GM23248 (cell line): ENCODE results near the gene SNX14. TPM values are rescaled to one million over a fixed set of nuclear protein-coding genes. Genes with fewer than 3 reads are reported as not detected.

ENCODE experiments used
- DNase-seq: peaks from one replicate; pipeline ENCODE4 v3.0.0-alpha.2; 2015
- H2AFZ ChIP-seq: fragments of 200-600 bp; sonication (generic); 2 replicates; pipeline ENCODE4 v1.6.1; 2016; ENCODE audit warnings: antibody characterized with exemption
- H3F3A ChIP-seq: fragments of 200-600 bp; sonication (generic); 2 replicates; pipeline ENCODE4 v1.6.1; 2016; ENCODE audit warnings: mild to moderate bottlenecking, antibody characterized with exemption, mixed run types; ENCODE audit not compliant: insufficient read depth
- H3K27ac ChIP-seq: fragments of 200-600 bp; sonication (generic); 2 replicates; pipeline ENCODE4 v1.5.1; 2016; ENCODE audit warnings: mild to moderate bottlenecking
- H3K27me3 ChIP-seq: fragments of 200-600 bp; sonication (generic); replicated peaks from 2 replicates; pipeline ENCODE4 v1.6.1; 2016; ENCODE audit warnings: mild to moderate bottlenecking; ENCODE audit not compliant: insufficient read depth
- H3K36me3 ChIP-seq: fragments of 200-600 bp; sonication (generic); 2 replicates; pipeline ENCODE4 v1.6.1; 2016; ENCODE audit warnings: low read depth, mild to moderate bottlenecking
- H3K4me1 ChIP-seq: fragments of 200-600 bp; sonication (generic); 2 replicates; pipeline ENCODE4 v1.6.1; 2016; ENCODE audit warnings: mild to moderate bottlenecking; ENCODE audit not compliant: insufficient read depth
- H3K4me2 ChIP-seq: fragments of 200-600 bp; sonication (generic); one replicate; pipeline ENCODE4 v1.6.1; 2016; ENCODE audit warnings: mild to moderate bottlenecking; ENCODE audit not compliant: unreplicated experiment
- H3K4me3 ChIP-seq: fragments of 200-600 bp; sonication (generic); 2 replicates; pipeline ENCODE4 v1.5.1; 2016; ENCODE audit warnings: mild to moderate bottlenecking
- H3K79me2 ChIP-seq: fragments of 200-600 bp; sonication (generic); 2 replicates; pipeline ENCODE4 v1.6.1; 2016; ENCODE audit warnings: mild to moderate bottlenecking; ENCODE audit not compliant: insufficient read depth
- H3K9ac ChIP-seq: fragments of 200-600 bp; sonication (generic); 2 replicates; pipeline ENCODE4 v1.6.1; 2016; ENCODE audit warnings: mild to moderate bottlenecking
- H3K9me2 ChIP-seq: fragments of 200-600 bp; sonication (generic); 2 replicates; pipeline ENCODE4 v1.6.1; 2016; ENCODE audit warnings: mixed run types, mild to moderate bottlenecking, moderate library complexity; ENCODE audit not compliant: insufficient read depth
- H3K9me3 ChIP-seq: fragments of 200-600 bp; sonication (generic); one replicate; pipeline ENCODE4 v1.6.1; 2017; ENCODE audit warnings: low read depth
- H4K20me1 ChIP-seq: fragments of 200-600 bp; sonication (generic); 2 replicates; pipeline ENCODE4 v1.6.0; 2016; ENCODE audit not compliant: insufficient read depth
- EZH2 ChIP-seq: fragments of 200-600 bp; sonication (generic); IDR thresholded peaks from 2 replicates; pipeline ENCODE4 v1.6.1; 2018; ENCODE audit warnings: antibody characterized with exemption, mild to moderate bottlenecking; ENCODE audit not compliant: insufficient read depth, poor library complexity, severe bottlenecking
- EZH2phosphoT487 ChIP-seq: fragments of 200-600 bp; sonication (generic); IDR thresholded peaks from 2 replicates; pipeline ENCODE4 v1.6.1; 2018; ENCODE audit warnings: antibody characterized with exemption, moderate library complexity, mild to moderate bottlenecking, low read depth; ENCODE audit not compliant: insufficient read depth
- WGBS, 2 experiments: methylation state at CpG; one replicate each; pipeline ENCODE4 v1.1.6; 2015 to 2017; ENCODE audit warnings: low lambda C conversion rate in 2 of 2, low coverage in 1 of 2; ENCODE audit errors: missing lambda C conversion rate in 2 of 2; 5-methylcytosine and 5-hydroxymethylcytosine counted together
- in situ Hi-C: fragments of 300-500 bp; cut with MboI; formaldehyde crosslinking; loops from 2 replicates; pipeline ENCODE4 v1.15.0; 2020
- polyA plus RNA-seq: library from polyadenylated mRNA; unstranded; fragments of >200 nt; fragmentation: Nextera tagmentation; extraction: Ambion mirVana; gene quantifications from 2 replicates; pipeline ENCODE4 v1.2.1, GENCODE V29; 2016
- total RNA-seq: library from RNA; depleted of rRNA; stranded (reverse); fragments of >200 nt; shearing (Covaris generic); gene quantifications from 2 replicates; pipeline ENCODE4 v1.2.3, GENCODE V29; 2014

The SNX14 gene
- total and polyA plus RNA-seq, 2 experiments from 2014 or later: 68.3 to 72.4 TPM

- Histone ChIP-seq H3K79me2 (no peaks in the 10 kb centered on the region), H3K9me2 (no peaks in the 10 kb centered on the region), H3K9ac (no peak overlapping the region), H3F3A (peaks cover 78% of the 10 kb centered on the region), H3K36me3 (peaks cover 56% of the 10 kb centered on the region), H3K4me1 (peaks cover 14% of the 10 kb centered on the region), H3K4me2 (no peak overlapping the region), H3K27me3 (no peaks in the 10 kb centered on the region), H3K9me3 (no peaks in the 10 kb centered on the region), H4K20me1 (no peaks in the 10 kb centered on the region), H2AFZ (no peak overlapping the region), H3K4me3 (no peak overlapping the region), H3K27ac (0 out of 2 replicates have a peak overlapping the region, but pooled peaks have one; percentile 12)
- in situ Hi-C loops: loop anchor here (25.0 kb wide), 1 partner anchor 733 kb away; the partner anchor contains the start of gene TBX18
- TF ChIP-seq EZH2 (no peak), EZH2phosphoT487 (no peak)
- peak; percentile 67 for DNase-seq
- WGBS, 2 experiments: 57% methylated on average over 5 of the region's 5 CpGs
Observed at GRCh38 chr6:85494547-85495536, 98.8 kb downstream of the SNX14 start.

- H3K79me2 ChIP-seq: no peaks in the 10 kb centered on the region
- WGBS, 2 experiments: 98 to 100% methylated on average over 1 of the region's 1 CpG
Observed at GRCh38 chr6:85493389-85493788, 100.3 kb downstream of the SNX14 start.

GRCh38 chr6:85490516-85491248 lies 103.0 kb downstream of the SNX14 start:
- peaks cover 14% of the 10 kb centered on the region for H3K4me1 ChIP-seq
- 80 to 84% methylated on average over 6 of the region's 6 CpGs for WGBS, 2 experiments
- TF ChIP-seq EZH2phosphoT487 (no peak), EZH2 (no peak)
- H3K27ac ChIP-seq: no peak overlapping the region
- H3K9ac ChIP-seq: no peak overlapping the region
- no peak overlapping the region for H2AFZ ChIP-seq
- no peak overlapping the region for H3K4me3 ChIP-seq
- no peaks in the 10 kb centered on the region for H3K9me2 ChIP-seq
- H3K36me3 ChIP-seq: peaks cover 72% of the 10 kb centered on the region
- peak; percentile 38 for DNase-seq
- peaks cover 60% of the 10 kb centered on the region for H3F3A ChIP-seq
- H4K20me1 ChIP-seq: no peaks in the 10 kb centered on the region
- no peaks in the 10 kb centered on the region for H3K9me3 ChIP-seq
- no peaks in the 10 kb centered on the region for H3K79me2 ChIP-seq
- in situ Hi-C loops: loop anchor here (25.0 kb wide), 1 partner anchor 728 kb away; the partner anchor contains the start of gene TBX18
- H3K4me2 ChIP-seq: no peak overlapping the region
- no peaks in the 10 kb centered on the region for H3K27me3 ChIP-seq

More at GRCh38 chr6:85493389-85493788, 100.3 kb downstream of the SNX14 start:
- Histone ChIP-seq H3K27ac (no peak overlapping the region), H4K20me1 (no peaks in the 10 kb centered on the region), H3K4me1 (peaks cover 14% of the 10 kb centered on the region), H3K9me3 (no peaks in the 10 kb centered on the region), H3K27me3 (no peaks in the 10 kb centered on the region), H3F3A (peaks cover 79% of the 10 kb centered on the region), H3K4me3 (no peak overlapping the region), H3K9me2 (no peaks in the 10 kb centered on the region), H3K36me3 (peaks cover 60% of the 10 kb centered on the region), H2AFZ (no peak overlapping the region), H3K4me2 (no peak overlapping the region), H3K9ac (no peak overlapping the region)
- TF ChIP-seq EZH2: no peak
- no peak for TF ChIP-seq EZH2phosphoT487
- in situ Hi-C loops: loop anchor here (25.0 kb wide), 1 partner anchor 731 kb away; the partner anchor contains the start of gene TBX18
- DNase-seq: no peak

GRCh38 chr6:85484948-85485347 lies 108.7 kb downstream of the SNX14 start:
- Histone ChIP-seq H3K9ac (no peak overlapping the region), H3K4me2 (no peak overlapping the region), H3K79me2 (peaks cover 10% of the 10 kb centered on the region), H2AFZ (no peak overlapping the region), H3K4me1 (peaks cover 25% of the 10 kb centered on the region), H3K36me3 (peaks cover 33% of the 10 kb centered on the region), H4K20me1 (no peaks in the 10 kb centered on the region), H3K4me3 (no peak overlapping the region), H3K9me3 (no peaks in the 10 kb centered on the region), H3K27ac (no peak overlapping the region), H3K9me2 (no peaks in the 10 kb centered on the region), H3K27me3 (no peaks in the 10 kb centered on the region), H3F3A (peaks cover 38% of the 10 kb centered on the region)
- TF ChIP-seq EZH2phosphoT487: no peak
- TF ChIP-seq EZH2: no peak
- 87 to 92% methylated on average over 5 of the region's 5 CpGs for WGBS, 2 experiments
- DNase-seq: no peak
- in situ Hi-C loops: loop anchor here (10.0 to 25.0 kb wide), 2 partner anchors 130 to 723 kb away; partner anchors contain the start of gene TBX18
